Activated naive CD4-positive, alpha-beta T cell treated with anti-CD3 and anti-CD28 coated beads, Interleukin-2, amount 50 U/mL, for 72 hours (primary cell): Measurements from ENCODE around the gene PPP4R4. TPM values are rescaled to one million over a fixed set of nuclear protein-coding genes. Genes with fewer than 3 reads are reported as not detected.

Experiments used
- total RNA-seq, 2 donors: library from RNA; stranded (reverse); gene quantifications; one replicate each; pipeline ENCODE4 v1.2.3, GENCODE V29; 2022

PPP4R4 gene
- total RNA-seq, 2 donors from 2014 or later, result 6.5 to 8.7 TPM

Other genes with a start within 250 kb of the PPP4R4 start
- gene FAM181A, start 247.0 kb upstream of the PPP4R4 start, total RNA-seq, result not detected
- gene ASB2, start 197.8 kb upstream of the PPP4R4 start, total RNA-seq, result 10 to 100 TPM; 12.9 to 50.0 TPM
- gene CCDC197, start 177.0 kb upstream of the PPP4R4 start, total RNA-seq, result under 1 TPM; 0.20 to 0.49 TPM
- gene OTUB2, start 148.0 kb upstream of the PPP4R4 start, total RNA-seq, result 1 to 10 TPM; 1.2 to 2.3 TPM
- gene DDX24, start 93.1 kb upstream of the PPP4R4 start, total RNA-seq, result 100 to 1,000 TPM; 182 to 210 TPM
- 10 to 100 TPM; 48.0 to 51.4 TPM for gene IFI27L1, start 93.0 kb upstream of the PPP4R4 start, total RNA-seq
- gene IFI27, start 63.6 kb upstream of the PPP4R4 start, total RNA-seq, result 1 to 10 TPM; 2.5 to 3.0 TPM
- 10 to 100 TPM; 67.3 to 67.8 TPM for gene IFI27L2, start 44.7 kb upstream of the PPP4R4 start, total RNA-seq
- not detected for gene SERPINA10, start 118.9 kb downstream of the PPP4R4 start, total RNA-seq
- gene SERPINA6, start 149.0 kb downstream of the PPP4R4 start, total RNA-seq, result not detected
- not detected for gene SERPINA2, start 192.4 kb downstream of the PPP4R4 start, total RNA-seq
- gene SERPINA1, start 214.3 kb downstream of the PPP4R4 start, total RNA-seq, result 10 to 100 TPM in 1 of 2 donors, 1 to 10 TPM in 1; 1.5 to 29.9 TPM